Fibroblast of the aortic adventitia (primary cell): Measurements from ENCODE around the gene CCM2. TPM values are rescaled to one million over a fixed set of nuclear protein-coding genes. Genes with fewer than 3 reads are reported as not detected.

ENCODE experiments used
- DNase-seq: peaks from one replicate; pipeline ENCODE4 v3.0.0-alpha.2; 2010; ENCODE audit warnings: low read depth
- H3K4me3 ChIP-seq: 2 replicates; pipeline ENCODE4 v1.5.1; 2011; ENCODE audit warnings: low read depth, mild to moderate bottlenecking, control low read depth, low read length, moderate library complexity
- total RNA-seq: library from RNA; depleted of rRNA; stranded (reverse); fragments of >200 nt; gene quantifications from 2 replicates; pipeline ENCODE4 v1.2.3, GENCODE V29; 2012; ENCODE audit warnings: low replicate concordance
- TF ChIP-seq, protein P1 (sequence below): IDR thresholded peaks from 2 replicates; pipeline ENCODE4 v1.5.1; 2011; ENCODE audit warnings: mild to moderate bottlenecking, low read length, control low read depth, inconsistent platforms; ENCODE audit not compliant: insufficient read depth

CCM2 gene
- total RNA-seq, 1 donor = 42.9 TPM

DNA sequence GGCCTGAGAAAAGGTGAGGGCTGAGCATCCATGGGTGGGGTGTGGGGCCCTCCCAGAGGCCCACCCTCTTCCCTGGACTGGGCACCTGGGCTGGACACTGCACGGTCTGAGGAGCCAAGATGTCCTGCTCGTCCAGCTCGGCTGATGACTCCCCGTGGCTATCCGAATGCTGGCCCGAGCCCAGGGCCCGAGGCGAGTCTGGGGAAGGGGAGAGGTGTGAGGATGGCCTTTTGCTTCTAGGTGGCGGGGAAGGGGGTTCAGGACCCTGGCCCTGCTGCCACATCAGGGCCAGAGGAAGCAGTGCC, 81.6 kb downstream of the CCM2 start:
- no peak for DNase-seq
- no peak overlapping the region for H3K4me3 ChIP-seq
- TF ChIP-seq, protein P1, sequence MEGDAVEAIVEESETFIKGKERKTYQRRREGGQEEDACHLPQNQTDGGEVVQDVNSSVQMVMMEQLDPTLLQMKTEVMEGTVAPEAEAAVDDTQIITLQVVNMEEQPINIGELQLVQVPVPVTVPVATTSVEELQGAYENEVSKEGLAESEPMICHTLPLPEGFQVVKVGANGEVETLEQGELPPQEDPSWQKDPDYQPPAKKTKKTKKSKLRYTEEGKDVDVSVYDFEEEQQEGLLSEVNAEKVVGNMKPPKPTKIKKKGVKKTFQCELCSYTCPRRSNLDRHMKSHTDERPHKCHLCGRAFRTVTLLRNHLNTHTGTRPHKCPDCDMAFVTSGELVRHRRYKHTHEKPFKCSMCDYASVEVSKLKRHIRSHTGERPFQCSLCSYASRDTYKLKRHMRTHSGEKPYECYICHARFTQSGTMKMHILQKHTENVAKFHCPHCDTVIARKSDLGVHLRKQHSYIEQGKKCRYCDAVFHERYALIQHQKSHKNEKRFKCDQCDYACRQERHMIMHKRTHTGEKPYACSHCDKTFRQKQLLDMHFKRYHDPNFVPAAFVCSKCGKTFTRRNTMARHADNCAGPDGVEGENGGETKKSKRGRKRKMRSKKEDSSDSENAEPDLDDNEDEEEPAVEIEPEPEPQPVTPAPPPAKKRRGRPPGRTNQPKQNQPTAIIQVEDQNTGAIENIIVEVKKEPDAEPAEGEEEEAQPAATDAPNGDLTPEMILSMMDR = no peak

GRCh38 chr7:45082031-45082830, 82.2 kb downstream of the CCM2 start:
- DNase-seq = no peak
- no peak overlapping the region for H3K4me3 ChIP-seq
- TF ChIP-seq, protein P1 = no peak

DNA sequence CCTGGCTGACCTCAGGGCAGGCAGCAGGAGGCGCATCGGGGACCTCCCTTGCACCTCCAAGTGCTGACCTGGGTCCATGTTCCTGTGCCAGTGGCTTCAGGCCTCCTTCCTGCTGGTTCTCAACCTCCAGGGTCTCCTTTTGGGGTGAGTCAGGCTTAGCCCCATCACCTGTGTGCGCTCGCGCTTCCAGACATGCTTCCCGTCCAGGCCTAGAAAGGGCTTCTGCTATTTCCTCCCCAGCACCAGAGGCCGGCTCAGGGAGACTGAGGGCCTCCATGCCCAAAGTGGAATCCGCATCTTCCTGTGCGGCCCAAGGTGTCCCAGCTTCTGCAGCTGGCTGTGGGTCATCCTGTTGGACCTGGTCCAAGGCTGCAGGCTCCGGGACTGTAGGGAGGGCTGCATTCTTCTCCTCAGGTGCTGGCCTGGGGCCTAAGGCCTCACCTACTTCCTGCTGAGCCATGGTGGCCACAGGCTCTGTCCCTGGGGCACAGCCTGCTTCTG, 82.9 kb downstream of the CCM2 start:
- DNase-seq = no peak
- TF ChIP-seq, protein P1 = no peak
- H3K4me3 ChIP-seq = no peak overlapping the region

GRCh38 chr7:45084336-45084735, 84.3 kb downstream of the CCM2 start:
- TF ChIP-seq, protein P1 = no peak
- DNase-seq = no peak
- H3K4me3 ChIP-seq = no peak overlapping the region

DNA sequence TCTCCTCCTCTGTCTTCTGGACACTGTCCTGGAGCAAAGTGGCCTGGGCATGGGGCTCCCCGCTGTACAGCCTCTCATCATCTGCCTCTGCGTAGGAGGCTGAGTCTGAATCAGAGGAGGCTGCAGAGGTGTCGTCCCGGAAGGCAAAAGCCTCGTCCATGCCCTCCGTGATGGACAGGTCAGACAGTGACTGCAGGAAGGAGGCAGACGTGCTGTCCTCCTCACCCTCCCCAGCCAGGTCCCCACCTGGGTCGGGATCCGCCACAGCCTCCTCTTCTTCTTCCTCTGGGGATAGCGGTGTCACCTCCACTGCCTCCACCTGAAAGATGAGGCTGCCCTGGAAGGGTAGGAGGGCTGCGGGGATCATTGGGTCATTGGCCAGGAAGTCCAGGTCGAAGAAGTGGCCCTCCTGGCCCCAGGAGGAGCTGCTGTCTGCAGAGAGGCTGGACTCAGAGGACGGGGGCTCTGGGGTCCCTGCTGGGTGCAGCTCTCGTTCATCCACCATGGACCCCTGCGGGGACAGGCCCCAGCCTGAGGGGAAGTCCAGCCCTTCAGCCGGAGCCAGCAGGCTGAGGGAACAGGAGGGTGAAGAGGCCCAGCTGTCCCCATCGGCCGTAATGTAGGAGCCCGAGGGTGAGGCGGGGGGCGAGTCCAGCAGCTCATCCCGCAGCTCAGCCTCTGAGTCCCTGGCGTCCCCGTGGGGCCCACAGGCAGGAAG, 85.1 kb downstream of the CCM2 start:
- TF ChIP-seq, protein P1 = no peak
- no peak overlapping the region for H3K4me3 ChIP-seq
- DNase-seq = no peak

DNA sequence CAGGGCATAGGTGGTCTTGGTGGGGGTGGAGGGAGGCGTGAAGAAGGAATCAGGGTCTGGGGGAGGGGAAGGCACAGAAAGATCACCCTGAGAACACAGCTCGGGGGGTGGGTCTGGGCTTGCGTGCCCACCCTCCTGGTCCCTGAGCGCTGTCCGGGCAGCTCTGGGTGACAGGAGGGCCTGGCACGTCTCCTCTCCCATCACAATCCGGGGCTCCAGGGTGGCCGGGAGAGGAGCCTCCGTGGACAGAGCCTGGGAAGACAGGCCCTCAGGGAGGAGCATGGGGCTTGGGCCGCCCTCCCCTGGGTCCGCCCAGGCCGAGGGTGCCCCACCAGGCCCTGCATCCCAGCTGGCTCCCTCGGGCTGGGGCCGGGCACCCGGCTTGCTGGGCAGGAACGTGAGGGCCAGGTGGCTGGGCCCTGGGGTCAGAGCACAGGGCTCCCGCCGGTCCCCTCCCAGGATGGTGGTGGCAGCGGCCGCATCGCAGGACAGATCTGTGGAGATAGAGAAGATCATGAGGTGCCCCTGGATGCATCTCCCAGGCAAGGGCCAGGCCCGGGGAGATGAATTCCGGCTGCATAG, 85.7 kb downstream of the CCM2 start:
- DNase-seq = no peak
- H3K4me3 ChIP-seq = no peak overlapping the region
- TF ChIP-seq, protein P1 = no peak
